OCI-LY7 (cell line): ENCODE measurements around the gene DIP2C. TPM values are rescaled to one million over a fixed set of nuclear protein-coding genes. Genes with fewer than 3 reads are reported as not detected.

Experiments
- BruUV-seq: library from RNA; stranded (reverse); fragments of 400-500 nt; replicated peaks from 2 replicates; lab custom pipeline; 2021; lab: Mats Ljungman, UMichigan
- CTCF ChIA-PET: fragments of 300-600 bp; sonication (Branson Sonifier 250); formaldehyde crosslinking; loops from one replicate; lab custom pipeline; 2022; ENCODE audit warnings: antibody characterized with exemption; ENCODE audit not compliant: unreplicated experiment; lab: Charles Lee
- POLR2A ChIA-PET: fragments of 300-600 bp; sonication (Branson Sonifier 250); formaldehyde crosslinking; loops from one replicate; lab custom pipeline; 2022; ENCODE audit warnings: antibody characterized with exemption; lab: Charles Lee
- DNase-seq: peaks from one replicate; pipeline ENCODE4 v3.0.0-alpha.2; 2015; ENCODE audit warnings: low spot score
- H2AFZ ChIP-seq: fragments of 200-600 bp; sonication (generic), shearing (Covaris generic); 2 replicates; pipeline ENCODE4 v1.6.1; 2014; ENCODE audit warnings: mild to moderate bottlenecking, antibody characterized with exemption, low read length, moderate library complexity
- H3K27ac ChIP-seq: fragments of 200-600 bp; sonication (generic); 2 replicates; pipeline ENCODE4 v1.5.1; 2014; ENCODE audit warnings: mixed run types, low read depth, mild to moderate bottlenecking, moderate library complexity, low read length, inconsistent platforms; ENCODE audit not compliant: poor library complexity, severe bottlenecking
- H3K36me3 ChIP-seq: fragments of 200-600 bp; sonication (generic); 2 replicates; pipeline ENCODE4 v1.6.1; 2014; ENCODE audit warnings: mild to moderate bottlenecking, antibody characterized with exemption, low read length, moderate library complexity, mixed read lengths; ENCODE audit not compliant: insufficient read depth
- H3K4me1 ChIP-seq: fragments of 200-600 bp; sonication (generic); 2 replicates; pipeline ENCODE4 v1.5.1; 2014; ENCODE audit warnings: mild to moderate bottlenecking, low read length; ENCODE audit not compliant: insufficient read depth, poor library complexity, severe bottlenecking
- H3K4me2 ChIP-seq: fragments of 200-600 bp; sonication (generic); 2 replicates; pipeline ENCODE4 v1.6.1; 2014; ENCODE audit warnings: mild to moderate bottlenecking, low read length
- H3K4me3 ChIP-seq: fragments of 200-600 bp; sonication (generic); 2 replicates; pipeline ENCODE4 v1.5.1; 2014; ENCODE audit warnings: mild to moderate bottlenecking, low read depth, low read length; ENCODE audit not compliant: poor library complexity, severe bottlenecking
- H3K79me2 ChIP-seq: fragments of 200-600 bp; sonication (generic); 2 replicates; pipeline ENCODE4 v1.6.1; 2016; ENCODE audit warnings: low read depth, mild to moderate bottlenecking, low read length, moderate library complexity, mixed read lengths; ENCODE audit not compliant: insufficient read depth
- H3K9me2 ChIP-seq: fragments of 200-600 bp; sonication (generic); 2 replicates; pipeline ENCODE4 v1.6.1; 2016; ENCODE audit warnings: mild to moderate bottlenecking, low read length, mixed read lengths; ENCODE audit not compliant: insufficient read depth
- H3K9me3 ChIP-seq: fragments of 200-600 bp; sonication (generic); 2 replicates; pipeline ENCODE4 v1.6.1; 2014; ENCODE audit warnings: mild to moderate bottlenecking, mixed run types, low read length, mixed read lengths
- H4K20me1 ChIP-seq: fragments of 200-600 bp; sonication (generic); 2 replicates; pipeline ENCODE4 v1.6.1; 2014; ENCODE audit warnings: mild to moderate bottlenecking, antibody characterized with exemption, low read length, moderate library complexity, mixed read lengths; ENCODE audit not compliant: insufficient read depth
- CTCF ChIP-seq: fragments of 200-600 bp; sonication (generic); conservative IDR thresholded peaks from 2 replicates; pipeline ENCODE4 v1.5.1; 2014; ENCODE audit warnings: mild to moderate bottlenecking, antibody characterized with exemption, low read length, moderate library complexity, mixed read lengths
- EZH2phosphoT487 ChIP-seq: fragments of 200-600 bp; sonication (generic); IDR thresholded peaks from 2 replicates; pipeline ENCODE4 v1.6.1; 2018; ENCODE audit warnings: low read depth, borderline replicate concordance, mild to moderate bottlenecking, mixed run types, antibody characterized with exemption, low read length, moderate library complexity, mixed read lengths
- intact Hi-C: fragments of 100-400 bp; cut with micrococcal nuclease; formaldehyde crosslinking; loops from one replicate; pipeline ENCODE4 v1.10.0; 2022; ENCODE audit not compliant: unreplicated experiment
- total RNA-seq, 2 experiments: library from RNA; depleted of rRNA in 1 of 2; stranded (reverse); fragments of >200 nt in 1 of 2; shearing (Covaris generic) in 1 of 2; gene quantifications; 2 replicates each; pipeline ENCODE4 v1.2.3, GENCODE V29; 2014 to 2022

DIP2C gene
- total RNA-seq, 2 experiments from 2014 or later = 10.9 to 29.5 TPM

GRCh38 chr10:603745-604144 is 85.7 kb downstream of the DIP2C start:
- no peak overlapping the region for H3K4me2 ChIP-seq

GRCh38 chr10:602391-603005 is 87.0 kb downstream of the DIP2C start:
- Histone ChIP-seq H3K9me3 (no peaks in the 10 kb centered on the region), H3K36me3 (no peaks in the 10 kb centered on the region), H3K4me3 (no peak overlapping the region), H3K79me2 (no peaks in the 10 kb centered on the region), H3K4me1 (no peaks in the 10 kb centered on the region), H4K20me1 (no peaks in the 10 kb centered on the region), H3K4me2 (peak overlapping the region; percentile 17; the same call in 1 of the 2 replicates), H3K27ac (no peak overlapping the region), H3K9me2 (no peaks in the 10 kb centered on the region), H2AFZ (no peak overlapping the region)
- BruUV-seq = no TSS peak
- DNase-seq = no peak
- TF ChIP-seq CTCF = no peak
- TF ChIP-seq EZH2phosphoT487 = no peak
- ChIA-PET CTCF (no interaction called here), POLR2A (no interaction called here)
- intact Hi-C loops = no loop called here

More at GRCh38 chr10:603745-604144, 85.7 kb downstream of the DIP2C start:
- H2AFZ ChIP-seq = no peak overlapping the region
- no peaks in the 10 kb centered on the region for H4K20me1 ChIP-seq
- H3K9me2 ChIP-seq = no peaks in the 10 kb centered on the region
- intact Hi-C loops = no loop called here
- ChIA-PET CTCF (no interaction called here), POLR2A (interaction anchor here (0.6 kb wide), 1 partner anchor 380 kb away, joined by 7 read pairs; no protein-coding TSS in a partner anchor)
- H3K79me2 ChIP-seq = no peaks in the 10 kb centered on the region
- H3K36me3 ChIP-seq = no peaks in the 10 kb centered on the region
- TF ChIP-seq CTCF = no peak
- no peak for TF ChIP-seq EZH2phosphoT487
- H3K4me3 ChIP-seq = no peak overlapping the region
- H3K9me3 ChIP-seq = no peaks in the 10 kb centered on the region
- H3K4me1 ChIP-seq = no peaks in the 10 kb centered on the region
- no peak for DNase-seq
- no TSS peak for BruUV-seq
- no peak overlapping the region for H3K27ac ChIP-seq

- intact Hi-C loops = no loop called here
- Histone ChIP-seq H3K27ac (no peak overlapping the region), H3K4me1 (no peaks in the 10 kb centered on the region), H3K4me2 (peak overlapping the region; percentile 27; the same call in 1 of the 2 replicates), H3K9me3 (no peaks in the 10 kb centered on the region), H3K79me2 (no peaks in the 10 kb centered on the region), H4K20me1 (no peaks in the 10 kb centered on the region), H3K4me3 (no peak overlapping the region), H3K9me2 (no peaks in the 10 kb centered on the region), H3K36me3 (no peaks in the 10 kb centered on the region), H2AFZ (no peak overlapping the region)
- no TSS peak for BruUV-seq
- POLR2A ChIA-PET = interaction anchor here (0.6 kb wide), 1 partner anchor 123 kb away, joined by 4 read pairs; no protein-coding TSS in a partner anchor
- CTCF ChIA-PET = no interaction called here
- TF ChIP-seq CTCF (no peak), EZH2phosphoT487 (no peak)
- no peak for DNase-seq
These were observed 87.9 kb downstream of the DIP2C start for GRCh38 chr10:601660-601963.
